Loucy (cell line): Measurements from ENCODE around the gene PIP4P1.

Experiments used
- H2AFZ ChIP-seq: fragments of 200-600 bp; sonication (generic); 2 replicates; pipeline ENCODE4 v1.6.0; 2016; ENCODE audit warnings: antibody characterized with exemption, mild to moderate bottlenecking, low read length, moderate library complexity
- H3F3A ChIP-seq: fragments of 200-600 bp; 2 replicates; pipeline ENCODE4 v1.6.0; 2016; ENCODE audit warnings: antibody characterized with exemption, low read depth, mild to moderate bottlenecking
- H3K27me3 ChIP-seq: fragments of 200-600 bp; sonication (generic); 2 replicates; pipeline ENCODE4 v1.6.1; 2014; ENCODE audit warnings: low read length, mild to moderate bottlenecking; ENCODE audit not compliant: insufficient read depth, poor library complexity, severe bottlenecking
- H3K36me3 ChIP-seq: fragments of 200-600 bp; sonication (generic); 2 replicates; pipeline ENCODE4 v1.6.1; 2016; ENCODE audit warnings: low read length; ENCODE audit not compliant: insufficient read depth
- H3K4me1 ChIP-seq: fragments of 200-600 bp; sonication (generic); 2 replicates; pipeline ENCODE4 v1.5.1; 2014; ENCODE audit warnings: low read length, mild to moderate bottlenecking; ENCODE audit not compliant: insufficient read depth, poor library complexity, severe bottlenecking
- H3K4me2 ChIP-seq: fragments of 200-600 bp; sonication (generic); 2 replicates; pipeline ENCODE4 v1.6.0; 2014; ENCODE audit warnings: antibody characterized with exemption, low read length, low read depth, mild to moderate bottlenecking; ENCODE audit not compliant: poor library complexity, severe bottlenecking
- H3K4me3 ChIP-seq: fragments of 200-600 bp; sonication (generic); 2 replicates; pipeline ENCODE4 v1.5.1; 2014; ENCODE audit warnings: low read length, mild to moderate bottlenecking, mixed read lengths; ENCODE audit not compliant: poor library complexity, severe bottlenecking
- H3K79me2 ChIP-seq: fragments of 200-600 bp; sonication (generic); 2 replicates; pipeline ENCODE4 v1.6.1; 2014; ENCODE audit warnings: low read length; ENCODE audit not compliant: insufficient read depth
- H3K9ac ChIP-seq: fragments of 200-600 bp; sonication (generic); 2 replicates; pipeline ENCODE4 v1.6.0; 2014; ENCODE audit warnings: mild to moderate bottlenecking, low read depth, low read length, moderate library complexity; ENCODE audit not compliant: poor library complexity, severe bottlenecking
- H3K9me2 ChIP-seq: fragments of 200-600 bp; sonication (generic); replicated peaks from 2 replicates; pipeline ENCODE4 v1.6.1; 2016; ENCODE audit warnings: low read depth, low read length, mixed read lengths
- H3K9me3 ChIP-seq: fragments of 200-600 bp; sonication (generic); 2 replicates; pipeline ENCODE4 v1.6.1; 2014; ENCODE audit warnings: mild to moderate bottlenecking, antibody characterized with exemption, low read length, low read depth; ENCODE audit not compliant: insufficient read depth
- H4K20me1 ChIP-seq: fragments of 200-600 bp; sonication (generic); 2 replicates; pipeline ENCODE4 v1.6.0; 2014; ENCODE audit warnings: antibody characterized with exemption, low read length, mild to moderate bottlenecking; ENCODE audit not compliant: insufficient read depth, poor library complexity, severe bottlenecking
- CTCF ChIP-seq: fragments of 200-600 bp; sonication (generic); conservative IDR thresholded peaks from 2 replicates; pipeline ENCODE4 v1.5.1; 2014; ENCODE audit warnings: mild to moderate bottlenecking, antibody characterized with exemption, low read length
- EZH2phosphoT487 ChIP-seq: fragments of 200-600 bp; IDR thresholded peaks from 2 replicates; pipeline ENCODE4 v1.6.1; 2018; ENCODE audit warnings: antibody characterized with exemption, mild to moderate bottlenecking, moderate library complexity, borderline replicate concordance

The PIP4P1 gene

GRCh38 chr14:20477211-20477876, 16.1 kb upstream of the PIP4P1 start:
- Histone ChIP-seq H3F3A (peaks cover 24% of the 10 kb centered on the region), H3K4me1 (peaks cover 43% of the 10 kb centered on the region), H3K9me2 (no peaks in the 10 kb centered on the region), H4K20me1 (peaks cover 22% of the 10 kb centered on the region), H3K9me3 (no peaks in the 10 kb centered on the region), H3K27me3 (no peaks in the 10 kb centered on the region), H3K36me3 (peaks cover 43% of the 10 kb centered on the region), H2AFZ (no peak overlapping the region), H3K79me2 (peaks cover 40% of the 10 kb centered on the region), H3K4me3 (peak overlapping the region; percentile 37), H3K9ac (peak overlapping the region; percentile 43), H3K4me2 (peak overlapping the region; percentile 58)
- TF ChIP-seq EZH2phosphoT487: no peak
- TF ChIP-seq CTCF: no peak

GRCh38 chr14:20476776-20477175, 15.5 kb upstream of the PIP4P1 start:
- Histone ChIP-seq H3K4me3 (peak overlapping the region; percentile 37), H3K4me2 (peak overlapping the region; percentile 58), H2AFZ (no peak overlapping the region), H3K9me3 (no peaks in the 10 kb centered on the region), H3K79me2 (peaks cover 45% of the 10 kb centered on the region), H3F3A (peaks cover 24% of the 10 kb centered on the region), H3K36me3 (peaks cover 43% of the 10 kb centered on the region), H3K9me2 (no peaks in the 10 kb centered on the region), H3K9ac (peak overlapping the region; percentile 43), H3K27me3 (no peaks in the 10 kb centered on the region), H4K20me1 (peaks cover 28% of the 10 kb centered on the region), H3K4me1 (peaks cover 48% of the 10 kb centered on the region)
- TF ChIP-seq CTCF (no peak), EZH2phosphoT487 (no peak)

- Histone ChIP-seq H3K79me2 (peaks cover 71% of the 10 kb centered on the region), H3F3A (peaks cover 14% of the 10 kb centered on the region), H3K36me3 (peaks cover 40% of the 10 kb centered on the region; the same call in 1 of the 2 replicates), H2AFZ (no peak overlapping the region), H3K4me3 (peak overlapping the region; percentile 85), H3K9ac (peak overlapping the region; percentile 63), H3K4me1 (peaks cover 54% of the 10 kb centered on the region), H3K9me2 (no peaks in the 10 kb centered on the region), H3K4me2 (peak overlapping the region; percentile 96), H3K9me3 (no peaks in the 10 kb centered on the region), H3K27me3 (no peaks in the 10 kb centered on the region), H4K20me1 (peaks cover 41% of the 10 kb centered on the region)
- TF ChIP-seq EZH2phosphoT487: no peak
- no peak for TF ChIP-seq CTCF
Observed at GRCh38 chr14:20472536-20473169, 11.4 kb upstream of the PIP4P1 start.
